Liver (tissue), 3 donors: ENCODE data around the gene CYP2U1.
"Not testable (repeated sequence)": the region's sequence is repeated elsewhere in the genome, so short reads cannot be mapped to it uniquely, and the experiment has no call there.

ENCODE experiments used
- CTCF ChIP-seq: fragments of 150-350 bp; IDR thresholded peaks from 2 replicates; pipeline ENCODE4 v1.5.1; 2017; ENCODE audit warnings: improper control_type of control experiment, low read depth, low read length; ENCODE audit not compliant: missing input control
- EGR1 ChIP-seq, 2 donors: IDR thresholded peaks; 2 replicates each; pipeline ENCODE4 v1.6.1; 2016 to 2018; ENCODE audit warnings: antibody characterized with exemption in 2 of 2, low read depth in 2 of 2
- FOXA1 ChIP-seq: IDR thresholded peaks from 2 replicates; pipeline ENCODE4 v1.6.1; 2016; ENCODE audit warnings: antibody characterized with exemption
- GABPA ChIP-seq, 2 donors: IDR thresholded peaks in 1 of 2; conservative IDR thresholded peaks in 1 of 2; 2 replicates each; pipeline ENCODE4 v1.6.1; 2016; ENCODE audit warnings: antibody characterized with exemption in 2 of 2, mild to moderate bottlenecking in 1 of 2, moderate library complexity in 1 of 2
- JUND ChIP-seq, 2 donors: IDR thresholded peaks; 2 replicates each; pipeline ENCODE4 v1.6.1; 2016; ENCODE audit warnings: antibody characterized with exemption in 2 of 2
- NR2F2 ChIP-seq: IDR thresholded peaks from 2 replicates; pipeline ENCODE4 v1.6.1; 2016; ENCODE audit warnings: antibody characterized with exemption
- RAD21 ChIP-seq, 2 donors: IDR thresholded peaks; 2 replicates each; pipeline ENCODE4 v1.6.1; 2016; ENCODE audit warnings: antibody characterized with exemption in 2 of 2, mild to moderate bottlenecking in 2 of 2
- REST ChIP-seq: IDR thresholded peaks from 2 replicates; pipeline ENCODE4 v1.6.1; 2016; ENCODE audit warnings: antibody characterized with exemption, mild to moderate bottlenecking
- SP1 ChIP-seq: IDR thresholded peaks from 2 replicates; pipeline ENCODE4 v1.6.1; 2018; ENCODE audit warnings: antibody characterized with exemption, mild to moderate bottlenecking
- TAF1 ChIP-seq: conservative IDR thresholded peaks from 2 replicates; pipeline ENCODE4 v1.6.1; 2016; ENCODE audit warnings: antibody characterized with exemption, mild to moderate bottlenecking
- YY1 ChIP-seq: IDR thresholded peaks from 2 replicates; pipeline ENCODE4 v1.6.1; 2016; ENCODE audit warnings: antibody characterized with exemption, mild to moderate bottlenecking
- TF ChIP-seq, protein P1 (sequence below): IDR thresholded peaks from 2 replicates; pipeline ENCODE4 v1.6.1; 2016; ENCODE audit warnings: antibody characterized with exemption
- TF ChIP-seq, protein P2 (sequence below): IDR thresholded peaks from 2 replicates; pipeline ENCODE4 v1.6.1; 2016; ENCODE audit warnings: antibody characterized with exemption
- donor health status: healthy.
- donor health status: healthy.

DNA sequence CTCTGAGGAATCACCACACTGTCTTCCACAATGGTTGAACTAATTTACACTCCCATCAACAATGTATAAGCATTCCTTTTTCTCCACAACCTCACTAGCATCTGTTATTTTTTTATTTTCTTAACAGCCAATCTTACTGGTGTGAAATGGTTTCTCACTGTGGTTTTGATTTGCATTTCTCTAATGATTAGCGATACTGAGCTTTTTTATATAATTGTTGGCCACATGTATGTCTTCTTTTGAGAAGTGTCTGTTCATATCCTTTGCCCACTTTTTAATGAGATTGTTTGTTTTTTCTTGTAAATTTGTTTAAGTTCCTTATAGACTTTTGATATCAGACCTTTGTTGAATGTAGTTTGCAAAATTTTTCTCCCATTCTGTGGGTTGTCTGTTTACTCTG, 36.6 kb downstream of the CYP2U1 start:
- not testable (repeated sequence) for TF ChIP-seq CTCF; SP1; EGR1 (IDR thresholded peaks at IDR 0.05; ENCODE audit: low read depth in 2 of 2); GABPA (IDR thresholded peaks at IDR 0.05 in 1 of 2, conservative IDR thresholded peaks at IDR 0.05 in 1 of 2); TAF1; REST; RAD21 (IDR thresholded peaks at IDR 0.05); FOXA1; YY1; JUND (IDR thresholded peaks at IDR 0.05); NR2F2
- TF ChIP-seq, protein P1, sequence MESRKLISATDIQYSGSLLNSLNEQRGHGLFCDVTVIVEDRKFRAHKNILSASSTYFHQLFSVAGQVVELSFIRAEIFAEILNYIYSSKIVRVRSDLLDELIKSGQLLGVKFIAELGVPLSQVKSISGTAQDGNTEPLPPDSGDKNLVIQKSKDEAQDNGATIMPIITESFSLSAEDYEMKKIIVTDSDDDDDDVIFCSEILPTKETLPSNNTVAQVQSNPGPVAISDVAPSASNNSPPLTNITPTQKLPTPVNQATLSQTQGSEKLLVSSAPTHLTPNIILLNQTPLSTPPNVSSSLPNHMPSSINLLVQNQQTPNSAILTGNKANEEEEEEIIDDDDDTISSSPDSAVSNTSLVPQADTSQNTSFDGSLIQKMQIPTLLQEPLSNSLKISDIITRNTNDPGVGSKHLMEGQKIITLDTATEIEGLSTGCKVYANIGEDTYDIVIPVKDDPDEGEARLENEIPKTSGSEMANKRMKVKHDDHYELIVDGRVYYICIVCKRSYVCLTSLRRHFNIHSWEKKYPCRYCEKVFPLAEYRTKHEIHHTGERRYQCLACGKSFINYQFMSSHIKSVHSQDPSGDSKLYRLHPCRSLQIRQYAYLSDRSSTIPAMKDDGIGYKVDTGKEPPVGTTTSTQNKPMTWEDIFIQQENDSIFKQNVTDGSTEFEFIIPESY: not testable (repeated sequence)
- TF ChIP-seq, protein P2, sequence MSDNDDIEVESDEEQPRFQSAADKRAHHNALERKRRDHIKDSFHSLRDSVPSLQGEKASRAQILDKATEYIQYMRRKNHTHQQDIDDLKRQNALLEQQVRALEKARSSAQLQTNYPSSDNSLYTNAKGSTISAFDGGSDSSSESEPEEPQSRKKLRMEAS: not testable (repeated sequence)
